Measurements from ENCODE around the gene ESRRA. TPM values are rescaled to one million over a fixed set of nuclear protein-coding genes. Genes with fewer than 3 reads are reported as not detected.

The ESRRA gene
- total and polyA plus RNA-seq, 2 of the 13 experiments (the other 11 are each of a cell fraction or from before 2014, with no cell fraction given), result 18.1 to 36.3 TPM

DNA sequence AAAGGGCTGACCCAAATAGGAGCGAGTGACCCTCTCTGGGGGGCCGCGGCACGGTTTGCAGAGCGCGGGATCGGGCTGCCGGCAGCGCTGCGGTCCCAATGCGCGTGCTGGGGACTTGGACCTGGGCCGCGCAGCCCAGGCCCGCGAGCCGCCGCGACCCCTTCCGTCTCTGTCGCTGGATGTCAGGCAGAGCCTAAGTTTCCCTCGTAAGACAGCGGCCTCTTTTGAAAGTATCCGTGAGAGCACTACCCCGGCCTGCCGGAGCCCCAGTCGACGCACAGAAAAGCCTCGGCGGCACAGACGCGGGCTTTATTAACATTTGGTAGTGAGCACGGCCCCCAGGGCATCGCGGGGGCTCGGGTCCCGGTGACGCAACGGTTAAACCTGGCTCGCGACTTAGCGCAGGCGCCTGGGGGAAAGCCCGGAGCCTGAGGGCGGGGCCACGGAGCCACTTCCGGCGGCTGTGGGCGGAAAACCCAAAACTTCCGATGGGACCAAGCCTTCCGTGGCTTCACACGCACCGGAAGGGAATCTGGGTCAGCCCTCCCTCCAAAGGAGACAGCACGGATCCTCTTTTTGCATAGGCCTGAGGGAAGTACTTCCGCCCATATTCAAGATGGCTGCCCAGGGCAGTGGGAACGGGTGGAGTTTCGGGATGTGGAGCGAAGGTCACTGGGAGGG, 35.6 kb upstream of the ESRRA start (continued):
- TF ChIP-seq ZNF17 (CRISPR knock-in tag; IDR thresholded peaks at IDR 0.05) (no peak), ZNF124 (CRISPR knock-in tag; IDR thresholded peaks at IDR 0.05) (no peak; the same call in none of the 2 replicates), ZNF501 (CRISPR knock-in tag; IDR thresholded peaks at IDR 0.05) (peak; percentile 97), NCOA1 (CRISPR knock-in tag; IDR thresholded peaks at IDR 0.05) (0 out of 2 replicates have a peak, but pooled peaks have one; percentile 73), GZF1 (CRISPR knock-in tag; IDR thresholded peaks at IDR 0.05) (0 out of 2 replicates have a peak, but pooled peaks have one; percentile 65), CBFB (CRISPR knock-in tag; IDR thresholded peaks at IDR 0.05) (0 out of 2 replicates have a peak, but pooled peaks have one; percentile 10), HIVEP1 (CRISPR knock-in tag; IDR thresholded peaks at IDR 0.05) (peak; percentile 25; the same call in 1 of the 2 replicates), MED1 (CRISPR knock-in tag; IDR thresholded peaks at IDR 0.05) (peak; percentile 78), NCOR1 (IDR thresholded peaks at IDR 0.05; ENCODE audit: borderline replicate concordance, low read length) (peak; percentile 67; the same call in 1 of the 2 replicates), PITX1 (CRISPR knock-in tag; IDR thresholded peaks at IDR 0.05) (peak; percentile 41; the same call in 1 of the 2 replicates), ELF4 (CRISPR knock-in tag; IDR thresholded peaks at IDR 0.05; ENCODE audit: borderline replicate concordance) (peak; percentile 99), TBX2 (CRISPR knock-in tag; IDR thresholded peaks at IDR 0.05; ENCODE audit: borderline replicate concordance) (peak; percentile 70), ZNF788 (CRISPR knock-in tag; IDR thresholded peaks at IDR 0.05; ENCODE audit: borderline replicate concordance) (no peak; the same call in 1 of the 2 replicates), AKAP8 (CRISPR knock-in tag; IDR thresholded peaks at IDR 0.05) (peak; percentile 54; the same call in 1 of the 2 replicates)
- TF ChIP-seq, protein P1, sequence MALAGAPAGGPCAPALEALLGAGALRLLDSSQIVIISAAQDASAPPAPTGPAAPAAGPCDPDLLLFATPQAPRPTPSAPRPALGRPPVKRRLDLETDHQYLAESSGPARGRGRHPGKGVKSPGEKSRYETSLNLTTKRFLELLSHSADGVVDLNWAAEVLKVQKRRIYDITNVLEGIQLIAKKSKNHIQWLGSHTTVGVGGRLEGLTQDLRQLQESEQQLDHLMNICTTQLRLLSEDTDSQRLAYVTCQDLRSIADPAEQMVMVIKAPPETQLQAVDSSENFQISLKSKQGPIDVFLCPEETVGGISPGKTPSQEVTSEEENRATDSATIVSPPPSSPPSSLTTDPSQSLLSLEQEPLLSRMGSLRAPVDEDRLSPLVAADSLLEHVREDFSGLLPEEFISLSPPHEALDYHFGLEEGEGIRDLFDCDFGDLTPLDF (CRISPR knock-in tag; IDR thresholded peaks at IDR 0.05), result 0 out of 2 replicates have a peak, but pooled peaks have one; percentile 40
- TF ChIP-seq, protein P2, sequence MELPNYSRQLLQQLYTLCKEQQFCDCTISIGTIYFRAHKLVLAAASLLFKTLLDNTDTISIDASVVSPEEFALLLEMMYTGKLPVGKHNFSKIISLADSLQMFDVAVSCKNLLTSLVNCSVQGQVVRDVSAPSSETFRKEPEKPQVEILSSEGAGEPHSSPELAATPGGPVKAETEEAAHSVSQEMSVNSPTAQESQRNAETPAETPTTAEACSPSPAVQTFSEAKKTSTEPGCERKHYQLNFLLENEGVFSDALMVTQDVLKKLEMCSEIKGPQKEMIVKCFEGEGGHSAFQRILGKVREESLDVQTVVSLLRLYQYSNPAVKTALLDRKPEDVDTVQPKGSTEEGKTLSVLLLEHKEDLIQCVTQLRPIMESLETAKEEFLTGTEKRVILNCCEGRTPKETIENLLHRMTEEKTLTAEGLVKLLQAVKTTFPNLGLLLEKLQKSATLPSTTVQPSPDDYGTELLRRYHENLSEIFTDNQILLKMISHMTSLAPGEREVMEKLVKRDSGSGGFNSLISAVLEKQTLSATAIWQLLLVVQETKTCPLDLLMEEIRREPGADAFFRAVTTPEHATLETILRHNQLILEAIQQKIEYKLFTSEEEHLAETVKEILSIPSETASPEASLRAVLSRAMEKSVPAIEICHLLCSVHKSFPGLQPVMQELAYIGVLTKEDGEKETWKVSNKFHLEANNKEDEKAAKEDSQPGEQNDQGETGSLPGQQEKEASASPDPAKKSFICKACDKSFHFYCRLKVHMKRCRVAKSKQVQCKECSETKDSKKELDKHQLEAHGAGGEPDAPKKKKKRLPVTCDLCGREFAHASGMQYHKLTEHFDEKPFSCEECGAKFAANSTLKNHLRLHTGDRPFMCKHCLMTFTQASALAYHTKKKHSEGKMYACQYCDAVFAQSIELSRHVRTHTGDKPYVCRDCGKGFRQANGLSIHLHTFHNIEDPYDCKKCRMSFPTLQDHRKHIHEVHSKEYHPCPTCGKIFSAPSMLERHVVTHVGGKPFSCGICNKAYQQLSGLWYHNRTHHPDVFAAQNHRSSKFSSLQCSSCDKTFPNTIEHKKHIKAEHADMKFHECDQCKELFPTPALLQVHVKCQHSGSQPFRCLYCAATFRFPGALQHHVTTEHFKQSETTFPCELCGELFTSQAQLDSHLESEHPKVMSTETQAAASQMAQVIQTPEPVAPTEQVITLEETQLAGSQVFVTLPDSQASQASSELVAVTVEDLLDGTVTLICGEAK (IDR thresholded peaks at IDR 0.05), result peak; percentile 95
- TF ChIP-seq, protein P2 (CRISPR knock-in tag; IDR thresholded peaks at IDR 0.05), result peak; percentile 83
- TF ChIP-seq, protein P3, sequence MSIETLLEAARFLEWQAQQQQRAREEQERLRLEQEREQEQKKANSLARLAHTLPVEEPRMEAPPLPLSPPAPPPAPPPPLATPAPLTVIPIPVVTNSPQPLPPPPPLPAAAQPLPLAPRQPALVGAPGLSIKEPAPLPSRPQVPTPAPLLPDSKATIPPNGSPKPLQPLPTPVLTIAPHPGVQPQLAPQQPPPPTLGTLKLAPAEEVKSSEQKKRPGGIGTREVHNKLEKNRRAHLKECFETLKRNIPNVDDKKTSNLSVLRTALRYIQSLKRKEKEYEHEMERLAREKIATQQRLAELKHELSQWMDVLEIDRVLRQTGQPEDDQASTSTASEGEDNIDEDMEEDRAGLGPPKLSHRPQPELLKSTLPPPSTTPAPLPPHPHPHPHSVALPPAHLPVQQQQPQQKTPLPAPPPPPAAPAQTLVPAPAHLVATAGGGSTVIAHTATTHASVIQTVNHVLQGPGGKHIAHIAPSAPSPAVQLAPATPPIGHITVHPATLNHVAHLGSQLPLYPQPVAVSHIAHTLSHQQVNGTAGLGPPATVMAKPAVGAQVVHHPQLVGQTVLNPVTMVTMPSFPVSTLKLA (IDR thresholded peaks at IDR 0.05), result peak; percentile 25; the same call in 1 of the 2 replicates
